NCI-H748 (cell line): ENCODE measurements around the gene FADS3.

Experiments
- DNase-seq: peaks from one replicate; lab custom pipeline; 2025; ENCODE audit not compliant: unreplicated experiment; lab: John Stamatoyannopoulos, UW

Gene FADS3

GRCh38 chr11:61913699-61914395 is 22.5 kb upstream of the FADS3 start:
- no peak for DNase-seq

DNA sequence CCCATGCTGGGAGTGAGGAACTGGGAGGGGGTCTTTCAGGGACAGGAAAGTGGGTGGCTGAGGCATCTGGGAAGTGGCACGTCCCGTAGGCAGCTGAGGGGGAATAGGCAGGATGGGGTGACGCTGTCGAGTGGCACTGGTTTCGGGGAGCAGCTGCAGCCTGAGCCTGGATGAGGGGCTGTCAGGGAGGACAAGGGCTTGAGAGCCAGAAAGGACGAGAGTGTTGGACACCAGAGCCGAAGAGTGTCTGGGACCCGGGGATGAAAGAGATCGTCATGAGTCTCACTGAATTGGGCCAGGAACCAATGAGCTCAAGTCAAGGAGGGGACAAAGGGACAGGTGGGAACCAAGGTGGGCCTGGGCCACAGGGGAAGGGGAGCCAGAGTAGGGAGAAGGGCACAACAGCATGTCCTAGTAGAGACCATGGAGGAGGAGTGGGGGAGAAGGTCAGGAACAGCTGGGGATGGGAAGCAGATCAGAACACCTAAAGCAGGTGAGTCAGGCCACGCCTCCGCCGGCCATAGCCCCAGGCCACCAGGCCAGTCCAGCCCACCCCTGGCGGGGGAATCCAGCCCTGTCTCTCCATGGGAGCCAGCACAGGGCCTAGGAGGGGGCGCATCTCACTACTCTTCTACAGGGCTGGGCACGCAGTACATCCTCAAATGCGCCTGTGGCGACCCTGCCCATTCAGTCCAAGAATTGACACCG is 21.8 kb upstream of the FADS3 start:
- no peak for DNase-seq

DNA sequence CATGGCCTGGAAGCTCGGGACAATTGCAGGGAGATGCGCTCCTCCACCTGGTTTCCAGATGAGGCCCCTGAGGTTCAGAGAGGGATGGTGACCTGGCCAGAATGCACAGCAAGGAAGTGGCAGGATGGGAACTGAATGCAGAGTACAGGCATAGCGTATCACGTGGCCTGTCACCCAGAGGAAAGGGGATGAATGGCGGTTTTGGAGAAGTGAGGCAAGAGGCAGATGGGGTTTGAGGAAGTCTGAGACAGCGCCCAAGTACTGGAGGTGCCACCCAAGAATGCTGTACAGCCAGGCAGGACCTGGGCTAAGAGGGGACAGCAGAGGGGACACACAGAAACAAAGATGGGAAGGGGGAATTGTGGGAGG is 21.2 kb upstream of the FADS3 start:
- DNase-seq, result no peak

DNA sequence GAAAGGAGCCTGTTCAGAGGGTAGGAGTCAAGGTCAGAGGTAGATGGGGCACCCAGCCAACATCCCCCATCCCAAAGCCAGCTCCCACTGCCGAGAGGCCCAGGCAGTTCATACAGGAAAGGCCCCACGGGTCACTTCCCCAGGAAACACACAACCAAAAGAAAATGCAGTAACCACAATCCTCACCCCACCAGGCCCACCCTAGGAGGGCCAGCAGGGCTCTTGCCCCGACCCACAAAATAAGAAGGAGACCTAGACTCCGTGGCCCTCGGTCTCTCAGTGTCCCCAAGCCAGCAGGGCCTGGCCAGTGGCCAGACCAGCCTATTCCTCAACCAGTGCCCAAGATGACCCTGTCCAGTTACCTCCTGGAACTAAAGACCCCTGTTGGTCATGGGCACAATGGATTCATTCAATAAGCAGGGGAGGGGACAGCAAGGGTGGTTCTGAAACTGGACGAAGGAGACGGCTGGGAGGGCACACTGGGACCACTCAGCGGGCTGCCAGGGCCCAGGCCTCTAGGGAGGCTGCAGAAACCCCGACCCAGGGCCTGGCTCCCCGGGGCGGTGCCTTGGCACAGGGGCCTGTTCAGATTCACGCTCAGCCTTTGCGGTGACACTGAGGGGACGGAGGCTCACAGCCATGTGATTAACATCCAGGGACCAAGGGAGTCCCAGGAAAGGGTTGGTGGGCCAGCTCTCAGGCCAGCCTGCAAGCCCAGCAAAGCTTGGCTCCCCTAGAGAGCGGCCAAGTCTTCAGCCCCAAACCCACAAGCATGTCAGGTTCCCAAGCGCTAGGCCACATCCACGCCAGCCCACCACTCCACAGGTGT is 20.6 kb upstream of the FADS3 start:
- no peak for DNase-seq

GRCh38 chr11:61911128-61911700 is 19.9 kb upstream of the FADS3 start:
- no peak for DNase-seq

- no peak for DNase-seq
These were observed 19.1 kb upstream of the FADS3 start for GRCh38 chr11:61910187-61911127.

DNA sequence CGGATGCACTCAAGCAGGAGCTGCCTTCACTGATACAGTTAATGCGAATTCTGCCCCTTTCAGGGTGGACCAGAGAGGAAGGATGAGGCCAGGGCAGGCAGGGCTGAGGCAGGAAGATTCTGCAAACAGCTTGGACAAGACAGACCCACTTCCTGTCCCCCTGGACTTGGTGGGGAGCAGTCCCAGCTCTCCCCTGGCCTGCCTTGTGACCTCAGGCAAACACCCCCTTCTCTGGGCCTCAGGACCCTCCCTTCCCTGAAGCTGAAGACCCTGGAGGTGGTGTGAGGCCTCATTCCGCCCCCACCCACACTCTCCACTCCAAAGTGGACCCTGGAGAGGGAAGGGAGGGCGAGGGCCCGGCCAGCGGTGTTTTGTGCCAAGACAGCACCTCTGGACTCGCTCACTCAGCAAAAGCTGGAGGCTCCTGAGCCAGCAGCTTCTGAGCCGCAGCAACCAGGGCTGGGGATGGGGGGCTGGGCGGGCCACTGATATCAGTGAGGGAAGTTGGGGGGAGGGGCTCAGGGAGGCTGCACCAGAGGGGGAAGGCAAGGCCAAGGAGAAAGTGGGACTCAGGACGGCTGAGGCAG is 17.5 kb upstream of the FADS3 start:
- no peak for DNase-seq

DNA sequence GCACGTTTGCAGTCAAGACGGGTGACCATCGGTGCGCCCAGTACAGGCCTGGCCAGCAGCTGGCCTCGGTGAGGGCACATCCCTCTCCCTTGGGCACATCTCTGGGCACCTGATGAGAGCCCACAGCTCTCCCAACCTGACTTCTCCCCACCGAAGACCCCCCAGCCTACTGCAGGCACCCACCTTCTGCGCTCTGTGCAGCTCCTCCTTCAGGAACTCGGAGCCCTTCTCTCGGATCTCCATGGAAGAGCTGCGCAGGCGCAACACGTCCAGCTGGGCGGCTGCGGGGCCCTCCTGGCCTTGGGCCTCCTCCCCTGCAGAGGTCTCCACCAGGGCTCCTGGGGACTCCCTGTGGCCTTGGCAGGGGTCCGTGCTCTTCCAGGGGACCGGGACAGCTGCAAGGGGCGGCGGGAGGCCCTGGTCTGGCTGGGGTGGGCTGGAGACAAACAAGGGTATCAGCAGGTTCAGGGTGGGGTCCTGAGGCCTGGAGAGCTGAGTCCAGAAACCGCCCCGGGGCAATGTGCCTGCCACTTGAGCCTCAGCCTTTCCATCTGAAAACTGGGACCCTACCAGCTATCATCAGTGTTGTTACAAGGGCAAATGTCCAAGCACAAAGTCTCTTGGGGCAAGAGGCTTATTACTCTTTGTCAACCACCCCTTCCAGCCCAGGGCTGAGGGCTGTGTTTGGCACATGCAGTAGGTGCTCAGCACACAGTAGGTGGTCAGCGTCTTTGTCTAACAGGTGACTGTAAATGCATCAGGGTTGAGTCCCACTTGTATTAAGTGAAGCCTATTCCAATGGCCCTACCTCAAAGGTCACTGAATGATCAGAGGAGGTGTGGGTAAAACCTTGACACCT is 16.8 kb upstream of the FADS3 start:
- DNase-seq, result no peak

GRCh38 chr11:61907282-61907681 is 15.9 kb upstream of the FADS3 start:
- no peak for DNase-seq

DNA sequence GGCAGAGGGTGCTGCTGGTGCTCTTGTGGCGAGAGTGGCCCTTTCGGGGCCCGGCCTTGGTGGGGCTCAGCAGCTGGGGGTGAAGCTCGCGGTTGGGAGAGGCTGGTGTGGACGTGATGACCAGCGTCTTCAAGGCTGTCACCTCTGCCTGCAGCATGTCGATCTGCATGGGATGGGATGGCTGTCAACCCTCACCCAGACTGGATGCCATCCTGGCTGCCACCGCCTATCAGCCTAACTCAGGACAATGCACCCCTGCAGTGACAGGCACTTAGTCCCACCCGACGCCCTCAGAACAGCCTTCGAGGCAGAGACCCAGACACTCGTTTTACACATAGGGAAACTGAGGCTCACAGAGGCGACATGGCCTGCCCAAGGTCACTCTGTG is 15.2 kb upstream of the FADS3 start:
- no peak for DNase-seq

DNA sequence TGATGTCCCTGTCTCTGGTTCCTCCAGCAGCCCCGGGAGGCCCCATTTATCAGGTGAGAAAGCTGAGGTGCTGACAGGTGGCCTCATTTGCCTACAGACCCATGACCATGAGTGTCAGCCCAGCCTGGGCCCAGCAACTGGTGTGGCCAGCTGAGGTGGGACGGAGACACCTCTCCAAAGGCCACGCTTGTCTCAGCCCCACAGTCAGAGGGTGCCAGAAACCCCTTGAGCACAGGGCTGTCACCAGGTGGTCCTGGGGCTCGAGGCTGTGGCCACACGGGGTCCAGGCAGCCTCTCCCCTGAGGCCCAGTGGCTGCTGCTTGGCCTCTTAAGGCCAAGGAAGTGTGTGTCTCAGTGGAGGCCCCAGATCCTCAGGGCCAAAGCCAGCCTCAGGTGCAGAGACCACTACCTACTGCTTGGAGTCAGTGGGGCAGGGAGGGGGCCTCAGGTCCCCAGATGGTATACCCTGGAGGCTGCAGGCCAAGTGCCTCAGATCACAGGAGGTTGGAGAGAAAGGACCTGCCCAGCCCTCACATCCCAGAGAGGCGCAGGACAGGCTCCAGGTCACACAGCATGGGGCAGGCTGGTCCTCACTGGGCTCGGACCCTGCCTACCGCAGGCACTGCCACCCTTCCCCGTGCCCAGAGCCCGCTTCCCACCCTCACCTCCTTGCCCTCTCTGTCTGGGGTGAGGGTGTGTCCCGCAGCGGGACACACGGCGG is 14.6 kb upstream of the FADS3 start:
- no peak for DNase-seq

- DNase-seq, result no peak
These were observed 13.8 kb upstream of the FADS3 start for GRCh38 chr11:61905067-61905696.

DNA sequence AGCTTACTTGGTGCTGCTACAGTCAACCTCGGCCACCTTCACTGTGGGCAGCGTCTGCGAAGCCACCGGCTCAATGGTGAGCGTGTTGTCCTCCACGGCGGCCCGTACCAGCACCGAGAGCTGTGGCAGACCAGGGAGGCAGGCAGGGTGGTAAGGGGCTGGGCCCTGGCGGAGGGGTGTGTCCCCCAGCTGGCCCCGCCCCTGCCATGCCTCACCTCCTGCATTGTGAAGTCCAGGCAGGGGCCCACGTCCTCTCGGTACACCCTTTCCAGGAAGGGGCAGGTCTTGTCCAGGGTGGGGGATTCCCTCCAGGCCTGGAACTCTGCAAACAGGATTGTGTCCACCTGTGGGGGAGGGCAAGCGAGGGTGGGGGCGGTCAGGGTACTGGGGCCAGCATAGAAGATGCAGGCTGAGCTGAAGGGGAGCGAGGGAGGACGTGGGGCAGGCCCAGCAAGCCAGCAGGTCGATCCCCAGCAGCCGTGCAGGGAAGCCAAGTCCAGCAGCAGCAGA is 13.2 kb upstream of the FADS3 start:
- DNase-seq, result no peak

DNA sequence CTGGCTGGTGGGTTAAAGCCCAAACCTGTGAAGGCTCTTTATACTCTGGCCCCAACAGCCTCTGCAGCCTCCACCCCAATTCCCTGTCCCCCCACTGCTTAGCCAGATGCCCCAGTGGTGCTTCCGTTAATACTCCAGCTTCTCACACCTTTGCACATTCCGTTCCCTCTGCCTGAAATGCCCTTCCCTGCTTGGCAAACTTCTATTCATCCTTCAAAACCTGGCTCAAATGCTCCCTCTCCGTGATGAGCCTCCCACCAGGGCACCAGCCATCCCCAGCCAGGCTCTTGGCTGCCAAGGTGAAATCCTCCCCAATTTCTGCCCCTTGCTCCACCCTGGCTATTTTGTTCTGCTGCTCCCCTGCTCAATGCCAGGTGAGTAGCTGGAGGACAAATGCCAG is 12.5 kb upstream of the FADS3 start:
- no peak for DNase-seq

- no peak for DNase-seq
These were observed 11.0 kb upstream of the FADS3 start for GRCh38 chr11:61902313-61902712.

DNA sequence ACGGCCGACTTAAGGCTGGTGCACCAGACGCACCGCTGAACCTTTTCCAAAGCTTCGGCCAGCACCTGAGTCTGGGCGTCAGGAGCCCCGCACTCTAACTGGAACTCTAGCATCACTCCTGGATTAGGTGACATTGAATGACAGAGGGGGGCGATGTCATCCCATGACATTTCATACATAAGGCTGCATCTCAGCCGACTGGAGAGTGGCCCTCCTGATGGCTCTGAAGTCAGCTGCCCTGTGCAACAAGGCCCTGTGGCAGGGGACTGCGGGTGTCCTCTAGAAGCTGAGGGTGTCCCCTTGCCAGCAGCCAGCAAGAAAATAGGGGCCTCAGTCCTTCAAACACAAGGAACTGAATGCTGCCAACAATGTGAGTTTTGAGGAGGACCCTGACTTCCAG is 10.1 kb upstream of the FADS3 start:
- DNase-seq, result no peak

- no peak for DNase-seq
These were observed 8.9 kb upstream of the FADS3 start for GRCh38 chr11:61900251-61900650.
